Activated T-helper 1 cell treated with anti-CD3 and anti-CD28 coated beads, Interleukin-12 subunit alpha, Interleukin-12 subunit beta, Interleukin-2, Interleukin-4 antibody, amounts not matched to agents 30 ng/mL and 10 ng/mL and 1 ng/mL, durations not matched to agents 14 hours and 24 hours and 36 hours (primary cell): Measurements from ENCODE around the gene ASGR2. TPM values are rescaled to one million over a fixed set of nuclear protein-coding genes. Genes with fewer than 3 reads are reported as not detected.
A peak's percentile ranks its signal among the peaks of the same experiment; 100 is the strongest.

Experiments used
- DNase-seq: peaks from one replicate; pipeline ENCODE4 v3.0.0; 2021; ENCODE audit warnings: low spot score
- H3K27ac Mint-ChIP-seq: one replicate; pipeline ENCODE4 v1.8.0; 2021; ENCODE audit warnings: mild to moderate bottlenecking, mixed read lengths
- H3K27me3 Mint-ChIP-seq: one replicate; pipeline ENCODE4 v1.8.0; 2022; ENCODE audit warnings: mild to moderate bottlenecking, moderate library complexity, mixed read lengths; ENCODE audit not compliant: insufficient read depth
- H3K36me3 Mint-ChIP-seq: one replicate; pipeline ENCODE4 v1.8.0; 2021; ENCODE audit warnings: low read depth, mixed read lengths
- H3K4me1 Mint-ChIP-seq: one replicate; pipeline ENCODE4 v1.8.0; 2021; ENCODE audit warnings: low read depth, mixed read lengths
- H3K4me3 Mint-ChIP-seq: one replicate; pipeline ENCODE4 v1.8.0; 2021; ENCODE audit warnings: mild to moderate bottlenecking, moderate library complexity, mixed read lengths
- H3K9me3 Mint-ChIP-seq: one replicate; pipeline ENCODE4 v1.8.0; 2021; ENCODE audit warnings: mixed read lengths
- intact Hi-C: fragments of 100-400 bp; cut with micrococcal nuclease; formaldehyde crosslinking; loops from one replicate; pipeline ENCODE4 v1.15.1; 2024
- total RNA-seq: library from RNA; stranded (reverse); gene quantifications from 2 replicates; pipeline ENCODE4 v1.2.3, GENCODE V29; 2022

ASGR2 gene
- total RNA-seq, 1 donor from 2014 or later = not detected

- Mint-ChIP-seq H3K4me1 (peaks cover 15% of the 10 kb centered on the region), H3K4me3 (peak overlapping the region; percentile 37), H3K27ac (peak overlapping the region; percentile 74), H3K36me3 (no peaks in the 10 kb centered on the region), H3K27me3 (peaks cover 4% of the 10 kb centered on the region), H3K9me3 (no peaks in the 10 kb centered on the region)
- no peak for DNase-seq
- intact Hi-C loops = loop anchor here (1.0 kb wide), 2 partner anchors 13 to 72 kb away; no protein-coding TSS in a partner anchor
Measured at GRCh38 chr17:7060165-7060891, 54.3 kb downstream of the ASGR2 start.

GRCh38 chr17:7058831-7059447 lies 55.7 kb downstream of the ASGR2 start:
- Mint-ChIP-seq H3K9me3 (no peaks in the 10 kb centered on the region), H3K4me3 (no peak overlapping the region)

GRCh38 chr17:7056386-7056785 lies 58.2 kb downstream of the ASGR2 start:
- Mint-ChIP-seq H3K4me3 (no peak overlapping the region), H3K4me1 (peaks cover 19% of the 10 kb centered on the region), H3K27me3 (peaks cover 4% of the 10 kb centered on the region), H3K36me3 (no peaks in the 10 kb centered on the region), H3K9me3 (no peaks in the 10 kb centered on the region), H3K27ac (no peak overlapping the region)
- intact Hi-C loops = no loop called here
- DNase-seq = no peak

More at GRCh38 chr17:7058831-7059447, 55.7 kb downstream of the ASGR2 start:
- H3K36me3 Mint-ChIP-seq = no peaks in the 10 kb centered on the region
- no peak overlapping the region for H3K27ac Mint-ChIP-seq
- H3K4me1 Mint-ChIP-seq = peaks cover 15% of the 10 kb centered on the region
- peaks cover 4% of the 10 kb centered on the region for H3K27me3 Mint-ChIP-seq
- intact Hi-C loops = no loop called here
- no peak for DNase-seq

Other genes starting within 250 kb of the ASGR2 start
- not detected in 2 replicates for gene ALOX12, start 118.8 kb downstream of the ASGR2 start, total RNA-seq
- 140 and 144 TPM in 2 replicates for gene RNASEK, start 102.2 kb downstream of the ASGR2 start, total RNA-seq
- 1.5 and 2.5 TPM in 2 replicates for gene BCL6B, start 91.8 kb downstream of the ASGR2 start, total RNA-seq
- gene SLC16A13, start 78.8 kb downstream of the ASGR2 start, total RNA-seq = 14.3 and 14.8 TPM in 2 replicates
- 0.34 and 0.47 TPM in 2 replicates for gene SLC16A11, start 70.7 kb downstream of the ASGR2 start, total RNA-seq
- gene CLEC10A, start 34.6 kb downstream of the ASGR2 start, total RNA-seq = not detected in 2 replicates
- 1.1 and 1.6 TPM in 2 replicates for gene ASGR1, start 64.5 kb upstream of the ASGR2 start, total RNA-seq
- gene DLG4, start 105.0 kb upstream of the ASGR2 start, total RNA-seq = 15.3 and 15.5 TPM in 2 replicates
- gene ACADVL, start 105.1 kb upstream of the ASGR2 start, total RNA-seq = 287 and 294 TPM in 2 replicates
- 70.0 and 73.5 TPM in 2 replicates for gene DVL2, start 119.7 kb upstream of the ASGR2 start, total RNA-seq
- gene PHF23, start 124.6 kb upstream of the ASGR2 start, total RNA-seq = 52.5 and 55.4 TPM in 2 replicates
- 146 and 148 TPM in 2 replicates for gene GABARAP, start 127.6 kb upstream of the ASGR2 start, total RNA-seq
- 191 and 193 TPM in 2 replicates for gene CTDNEP1, start 136.9 kb upstream of the ASGR2 start, total RNA-seq
- 73.6 and 75.5 TPM in 2 replicates for gene ELP5, start 137.4 kb upstream of the ASGR2 start, total RNA-seq
- gene CLDN7, start 147.7 kb upstream of the ASGR2 start, total RNA-seq = 0.15 and 0.60 TPM in 2 replicates
- 0.17 and 0.31 TPM in 2 replicates for gene SLC2A4, start 166.9 kb upstream of the ASGR2 start, total RNA-seq
- 0.36 TPM in 1 of 2 replicates, not detected in the other for gene YBX2, start 179.8 kb upstream of the ASGR2 start, total RNA-seq
- 1,241 and 1,262 TPM in 2 replicates for gene EIF5A, start 192.8 kb upstream of the ASGR2 start, total RNA-seq
- 52.3 and 59.0 TPM in 2 replicates for gene GPS2, start 200.5 kb upstream of the ASGR2 start, total RNA-seq
- gene NEURL4, start 214.5 kb upstream of the ASGR2 start, total RNA-seq = 57.1 and 60.9 TPM in 2 replicates
- 260 and 266 TPM in 2 replicates for gene ACAP1, start 221.7 kb upstream of the ASGR2 start, total RNA-seq
- 5.3 TPM in 2 replicates for gene KCTD11, start 237.3 kb upstream of the ASGR2 start, total RNA-seq
- gene TMEM95, start 240.3 kb upstream of the ASGR2 start, total RNA-seq = 0.17 TPM in 1 of 2 replicates, not detected in the other